ENCODE measurements around the gene IFIT5. TPM values are rescaled to one million over a fixed set of nuclear protein-coding genes. Genes with fewer than 3 reads are reported as not detected.

The IFIT5 gene
- total RNA-seq, 1 donor from 2014 or later = 9.1 TPM

GRCh38 chr10:89377705-89378637, 36.4 kb upstream of the IFIT5 start, which contains the start of gene IFIT1B:
Gene IFIT1B, plus strand, starts transcription at chr10:89378056. Its CDS starts 80 bp downstream, at chr10:89378136.
- Histone ChIP-seq H3K4me3 (no peak within 1 kb of the TSS), H3K4me1 (peaks cover 19% of the 10 kb centered on the region), H3K27ac (no peak within 1 kb of the TSS), H3K27me3 (no peaks in the 10 kb centered on the region), H3K9me3 (no peaks in the 10 kb centered on the region), H3K36me3 (no peaks in the 10 kb centered on the region)
- TF ChIP-seq, protein P1, sequence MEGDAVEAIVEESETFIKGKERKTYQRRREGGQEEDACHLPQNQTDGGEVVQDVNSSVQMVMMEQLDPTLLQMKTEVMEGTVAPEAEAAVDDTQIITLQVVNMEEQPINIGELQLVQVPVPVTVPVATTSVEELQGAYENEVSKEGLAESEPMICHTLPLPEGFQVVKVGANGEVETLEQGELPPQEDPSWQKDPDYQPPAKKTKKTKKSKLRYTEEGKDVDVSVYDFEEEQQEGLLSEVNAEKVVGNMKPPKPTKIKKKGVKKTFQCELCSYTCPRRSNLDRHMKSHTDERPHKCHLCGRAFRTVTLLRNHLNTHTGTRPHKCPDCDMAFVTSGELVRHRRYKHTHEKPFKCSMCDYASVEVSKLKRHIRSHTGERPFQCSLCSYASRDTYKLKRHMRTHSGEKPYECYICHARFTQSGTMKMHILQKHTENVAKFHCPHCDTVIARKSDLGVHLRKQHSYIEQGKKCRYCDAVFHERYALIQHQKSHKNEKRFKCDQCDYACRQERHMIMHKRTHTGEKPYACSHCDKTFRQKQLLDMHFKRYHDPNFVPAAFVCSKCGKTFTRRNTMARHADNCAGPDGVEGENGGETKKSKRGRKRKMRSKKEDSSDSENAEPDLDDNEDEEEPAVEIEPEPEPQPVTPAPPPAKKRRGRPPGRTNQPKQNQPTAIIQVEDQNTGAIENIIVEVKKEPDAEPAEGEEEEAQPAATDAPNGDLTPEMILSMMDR (IDR thresholded peaks at IDR 0.05) = no peak
- TF ChIP-seq POLR2AphosphoS5 (IDR thresholded peaks at IDR 0.05; ENCODE audit: insufficient read depth in 1 of 2, low read depth in 1 of 2) = no peak
- no peak for DNase-seq (ENCODE audit: extremely low spot score in 2 of 2)
- intact Hi-C loops (cut with DNase I) = loop anchor here (5.0 kb wide), 1 partner anchor 1361 kb away; no protein-coding TSS in a partner anchor

GRCh38 chr10:89379103-89379502, 35.3 kb upstream of the IFIT5 start:
- H3K4me3 ChIP-seq = no peak overlapping the region
- H3K27me3 ChIP-seq = no peaks in the 10 kb centered on the region
- intact Hi-C loops (cut with DNase I) = loop anchor here (5.0 kb wide), 1 partner anchor 1362 kb away; no protein-coding TSS in a partner anchor

DNA sequence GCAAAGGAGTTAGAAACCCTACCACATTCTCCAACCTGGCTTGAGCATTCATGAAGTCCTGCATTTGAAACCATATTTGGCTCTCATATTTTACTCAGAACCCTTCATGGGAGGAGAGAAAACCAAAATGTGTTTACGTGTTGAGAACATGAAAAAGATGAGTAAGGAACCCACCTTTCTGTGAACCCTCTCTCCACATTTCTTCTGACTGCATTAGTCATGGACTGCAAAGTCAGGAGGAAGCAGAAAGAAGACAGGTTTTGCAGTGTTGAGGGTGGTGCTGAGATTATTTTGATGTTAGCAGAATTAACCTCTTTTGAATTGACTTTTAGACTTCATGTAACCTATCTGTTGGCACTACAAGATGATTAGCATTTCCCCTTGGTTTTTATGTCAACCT, 31.6 kb upstream of the IFIT5 start:
- H3K4me1 ChIP-seq = no peaks in the 10 kb centered on the region
- no peak for DNase-seq (ENCODE audit: extremely low spot score in 2 of 2)
- no peaks in the 10 kb centered on the region for H3K9me3 ChIP-seq
- intact Hi-C loops (cut with DNase I) = no loop called here
- no peaks in the 10 kb centered on the region for H3K27me3 ChIP-seq
- no peaks in the 10 kb centered on the region for H3K36me3 ChIP-seq
- H3K4me3 ChIP-seq = no peak overlapping the region
- no peak for TF ChIP-seq POLR2AphosphoS5 (IDR thresholded peaks at IDR 0.05; ENCODE audit: insufficient read depth in 1 of 2, low read depth in 1 of 2)
- TF ChIP-seq POLR2A (IDR thresholded peaks at IDR 0.05) = no peak
- TF ChIP-seq, protein P1 (IDR thresholded peaks at IDR 0.05) = no peak
- H3K27ac ChIP-seq = no peak overlapping the region

More at GRCh38 chr10:89379103-89379502, 35.3 kb upstream of the IFIT5 start:
- TF ChIP-seq POLR2A (IDR thresholded peaks at IDR 0.05) = no peak
- TF ChIP-seq POLR2AphosphoS5 (IDR thresholded peaks at IDR 0.05; ENCODE audit: insufficient read depth in 1 of 2, low read depth in 1 of 2) = no peak
- TF ChIP-seq, protein P1 (IDR thresholded peaks at IDR 0.05) = no peak
- Histone ChIP-seq H3K4me1 (peaks cover 8% of the 10 kb centered on the region), H3K36me3 (no peaks in the 10 kb centered on the region), H3K9me3 (no peaks in the 10 kb centered on the region), H3K27ac (no peak overlapping the region)
- DNase-seq (ENCODE audit: extremely low spot score in 2 of 2) = no peak

GRCh38 chr10:89384474-89385340, 29.7 kb upstream of the IFIT5 start:
- Histone ChIP-seq H3K36me3 (no peaks in the 10 kb centered on the region), H3K9me3 (no peaks in the 10 kb centered on the region), H3K4me3 (no peak overlapping the region), H3K27ac (no peak overlapping the region), H3K4me1 (no peaks in the 10 kb centered on the region), H3K27me3 (no peaks in the 10 kb centered on the region)
- intact Hi-C loops (cut with DNase I) = no loop called here
- no peak for DNase-seq (ENCODE audit: extremely low spot score in 2 of 2)
- TF ChIP-seq, protein P1 (IDR thresholded peaks at IDR 0.05) = no peak
- TF ChIP-seq POLR2AphosphoS5 (IDR thresholded peaks at IDR 0.05; ENCODE audit: insufficient read depth in 1 of 2, low read depth in 1 of 2) = no peak

All from vagina (tissue), 2 donors.